Measurements from ENCODE around the gene SLC6A17. TPM values are rescaled to one million over a fixed set of nuclear protein-coding genes. Genes with fewer than 3 reads are reported as not detected.

Gene SLC6A17
- total RNA-seq (2014; rRNA removed; shearing (Covaris generic)) (0.17 and 0.27 TPM in 2 replicates), polyA plus RNA-seq (2016; fragmentation: Nextera tagmentation; extraction: Ambion mirVana) (0.03 and 0.16 TPM in 2 replicates)
- long read RNA-seq: 0 reads

DNA sequence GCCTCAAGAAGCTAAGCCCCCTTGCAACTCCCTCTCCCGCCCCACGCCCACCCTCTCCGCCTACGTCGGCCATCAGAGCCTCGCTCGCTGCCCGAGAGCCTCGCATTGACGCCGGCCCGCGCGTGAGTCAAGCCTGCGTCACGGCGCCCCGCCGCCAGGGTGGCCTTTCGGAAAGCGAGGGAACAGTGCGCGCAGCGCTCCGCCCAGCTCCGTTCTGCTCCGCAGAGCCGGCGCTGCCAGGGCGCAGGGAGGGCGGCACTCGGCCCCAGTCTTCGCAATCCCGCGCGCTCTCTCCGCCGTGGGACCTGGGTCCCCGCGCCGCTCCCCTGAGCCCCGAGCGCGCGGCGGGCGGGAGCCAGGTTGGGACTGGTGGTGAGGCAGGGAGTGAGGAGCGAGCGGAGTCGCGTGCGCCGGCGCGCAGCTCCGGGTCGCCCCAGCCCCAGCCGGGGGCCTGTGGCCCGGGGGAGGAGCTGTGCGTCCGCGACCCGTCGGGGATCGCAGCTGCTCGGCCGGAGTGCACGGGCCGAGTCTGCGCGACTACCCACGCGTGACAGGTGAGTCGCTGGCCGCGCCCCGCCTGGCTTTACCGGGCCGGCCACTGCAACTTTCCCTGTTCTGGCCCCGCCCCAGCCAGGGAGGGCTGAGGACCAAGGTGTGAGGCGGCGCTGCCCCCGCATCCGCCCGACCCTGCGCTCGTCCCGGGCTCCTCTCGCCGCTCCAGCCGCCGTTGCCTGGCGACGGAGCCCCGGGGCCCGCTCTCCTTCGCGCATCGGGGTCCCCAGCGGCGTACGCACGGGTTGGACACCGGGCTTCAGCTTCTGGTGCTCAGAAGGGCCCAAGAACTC lies at the start of gene SLC6A17:
Gene SLC6A17 (plus strand): TSS at position 165 of the 845 bp plus-strand sequence. CDS start 16,436 bp downstream, outside the sequence.
- peaks cover 11% of the 10 kb centered on the region for H3K4me1 Mint-ChIP-seq
- H3K4me3 Mint-ChIP-seq: peak within 1 kb of the TSS; percentile 66
- no peaks in the 10 kb centered on the region; the same call in 2 of the 3 replicates for H3K9me3 Mint-ChIP-seq
- H2AFZ ChIP-seq: peak within 1 kb of the TSS; percentile 94
- no peaks in the 10 kb centered on the region for H3K36me3 ChIP-seq (ENCODE audit: insufficient read depth)
- no peaks in the 10 kb centered on the region; the same call in 2 of the 3 replicates for H3K36me3 Mint-ChIP-seq (ENCODE audit: low read depth)
- H3K4me1 ChIP-seq (ENCODE audit: insufficient read depth): peaks cover 8% of the 10 kb centered on the region; the same call in 1 of the 2 replicates
- H4K20me1 ChIP-seq (replicated peaks; ENCODE audit: insufficient read depth): peaks cover 13% of the 10 kb centered on the region; the same call in 1 of the 2 replicates
- ATAC-seq (peak; percentile 83), DNase-seq (ENCODE audit: low spot score) (peak; percentile 75)
- H3F3A ChIP-seq (replicated peaks; ENCODE audit: low read depth): no peaks in the 10 kb centered on the region
- H3K27ac ChIP-seq (ENCODE audit: low read depth): no peak within 1 kb of the TSS
- TF ChIP-seq CREB1 (CRISPR knock-in tag; IDR thresholded peaks at IDR 0.05; ENCODE audit: low read depth) (peak; percentile 62), EZH2 (IDR thresholded peaks at IDR 0.05; ENCODE audit: low read depth, unreplicated experiment) (no peak), CTCF (conservative IDR thresholded peaks at IDR 0.05; ENCODE audit: low read depth in 2 of 2) (no peak)
- H3K4me2 ChIP-seq: peak within 1 kb of the TSS; percentile 89
- H3K79me2 ChIP-seq (replicated peaks; ENCODE audit: insufficient read depth): no peaks in the 10 kb centered on the region
- peak within 1 kb of the TSS; percentile 68 for H3K4me3 ChIP-seq
- H3K9me2 ChIP-seq (ENCODE audit: insufficient read depth): no peaks in the 10 kb centered on the region
- peaks cover 100% of the 10 kb centered on the region for H3K27me3 ChIP-seq (ENCODE audit: insufficient read depth)
- no peak within 1 kb of the TSS for H3K27ac Mint-ChIP-seq
- H3K27me3 Mint-ChIP-seq (ENCODE audit: insufficient read depth, low read depth, poor library complexity): peaks cover 35% of the 10 kb centered on the region

DNA sequence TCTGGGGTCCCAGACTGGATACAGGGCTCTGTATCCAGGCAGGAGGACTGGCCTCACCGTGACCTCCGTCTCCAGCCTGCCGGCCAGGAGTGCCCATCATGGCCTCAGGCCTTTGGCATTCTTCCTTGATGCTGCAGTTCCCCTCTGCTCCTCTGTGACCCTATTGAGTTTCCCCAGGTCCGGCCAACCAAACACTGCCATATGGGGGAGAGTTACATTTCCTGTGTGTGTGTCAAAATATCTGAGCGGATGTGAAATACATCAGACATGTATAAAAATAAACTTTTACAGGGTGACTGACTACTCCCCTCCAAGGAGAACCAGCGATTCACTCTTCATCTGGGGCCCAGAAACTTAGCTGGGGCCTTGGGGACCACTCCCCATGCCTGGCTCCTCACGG lies 48.2 kb upstream of the SLC6A17 start:
- no peak for DNase-seq (ENCODE audit: low spot score)
- no peak overlapping the region for H3K4me3 ChIP-seq
- no peaks in the 10 kb centered on the region for H3K79me2 ChIP-seq (replicated peaks; ENCODE audit: insufficient read depth)
- no peak overlapping the region for H2AFZ ChIP-seq
- no peaks in the 10 kb centered on the region for H3K9me2 ChIP-seq (ENCODE audit: insufficient read depth)
- H3K27ac Mint-ChIP-seq: no peak overlapping the region
- H3K36me3 ChIP-seq (ENCODE audit: insufficient read depth): no peaks in the 10 kb centered on the region
- H3K4me3 Mint-ChIP-seq: no peak overlapping the region
- no peaks in the 10 kb centered on the region for H3K4me1 ChIP-seq (ENCODE audit: insufficient read depth)
- no peaks in the 10 kb centered on the region for H4K20me1 ChIP-seq (replicated peaks; ENCODE audit: insufficient read depth)
- H3K9me3 Mint-ChIP-seq: no peaks in the 10 kb centered on the region
- no peaks in the 10 kb centered on the region for H3F3A ChIP-seq (replicated peaks; ENCODE audit: low read depth)
- H3K36me3 Mint-ChIP-seq (ENCODE audit: low read depth): no peaks in the 10 kb centered on the region
- no peaks in the 10 kb centered on the region for H3K27me3 ChIP-seq (ENCODE audit: insufficient read depth)
- H3K4me1 Mint-ChIP-seq: 0 out of 3 replicates have a peak, but pooled peaks cover 3% of the 10 kb centered on the region
- no peak overlapping the region for H3K27ac ChIP-seq (ENCODE audit: low read depth)
- no peak for ATAC-seq
- peaks cover 18% of the 10 kb centered on the region for H3K27me3 Mint-ChIP-seq (ENCODE audit: insufficient read depth, low read depth, poor library complexity)
- TF ChIP-seq ZNF114 (CRISPR knock-in tag; IDR thresholded peaks at IDR 0.05) (no peak), NANOG (IDR thresholded peaks at IDR 0.05; ENCODE audit: borderline replicate concordance) (no peak), ETS1 (IDR thresholded peaks at IDR 0.05) (no peak), STAT1 (IDR thresholded peaks at IDR 0.05; ENCODE audit: unreplicated experiment) (no peak), EZH2 (IDR thresholded peaks at IDR 0.05; ENCODE audit: low read depth, unreplicated experiment) (no peak)
- H3K4me2 ChIP-seq: no peak overlapping the region

Measured in GM23338 (cell line).